ENCODE results near the gene HDAC10. TPM values are rescaled to one million over a fixed set of nuclear protein-coding genes. Genes with fewer than 3 reads are reported as not detected.

The HDAC10 gene
- total RNA-seq, 4 donors from 2014 or later: 36.4 to 60.7 (median 45.7) TPM

- no peak for DNase-seq (ENCODE audit: low spot score in 2 of 2)
- 95 to 96% methylated on average over 16 of the region's 16 CpGs for WGBS, 2 donors
Observed at GRCh38 chr22:50229370-50229769, 21.7 kb downstream of the HDAC10 start.

DNA sequence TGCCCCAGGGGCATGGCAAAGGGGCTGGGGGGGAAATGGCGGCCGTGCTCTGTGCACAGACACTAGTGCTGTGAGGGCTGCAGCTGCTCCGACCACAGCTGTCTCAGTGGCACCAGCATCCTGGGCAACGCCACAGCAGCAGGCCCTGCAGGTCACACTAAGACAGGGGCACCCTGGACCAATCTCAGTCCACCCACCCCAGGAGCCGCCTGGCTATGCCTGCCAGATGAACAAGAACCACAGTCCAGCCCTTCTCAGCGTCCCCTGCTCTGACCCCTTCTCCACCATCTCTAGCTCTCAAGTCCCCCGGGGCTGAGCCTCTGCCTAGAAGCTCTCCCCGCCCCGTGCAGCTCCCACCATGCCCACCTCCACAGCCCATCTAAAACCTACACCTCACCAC is 22.7 kb downstream of the HDAC10 start:
- 88 to 92% methylated on average over 5 to 9 of the region's 9 CpGs for WGBS, 2 donors
- no peak overlapping the region for H3K4me3 ChIP-seq (ENCODE audit: low read depth, poor library complexity, severe bottlenecking)
- TF ChIP-seq POLR2A (IDR thresholded peaks at IDR 0.05) (no peak), CTCF (IDR thresholded peaks at IDR 0.05) (no peak)
- DNase-seq (ENCODE audit: low spot score in 2 of 2): no peak
- intact Hi-C loops (cut with DNase I; ENCODE audit: low total_unique reads): no loop called here

More at GRCh38 chr22:50229370-50229769, 21.7 kb downstream of the HDAC10 start:
- TF ChIP-seq POLR2A (IDR thresholded peaks at IDR 0.05) (no peak), CTCF (IDR thresholded peaks at IDR 0.05) (no peak)
- no peak overlapping the region for H3K4me3 ChIP-seq (ENCODE audit: low read depth, poor library complexity, severe bottlenecking)
- intact Hi-C loops (cut with DNase I; ENCODE audit: low total_unique reads): no loop called here

DNA sequence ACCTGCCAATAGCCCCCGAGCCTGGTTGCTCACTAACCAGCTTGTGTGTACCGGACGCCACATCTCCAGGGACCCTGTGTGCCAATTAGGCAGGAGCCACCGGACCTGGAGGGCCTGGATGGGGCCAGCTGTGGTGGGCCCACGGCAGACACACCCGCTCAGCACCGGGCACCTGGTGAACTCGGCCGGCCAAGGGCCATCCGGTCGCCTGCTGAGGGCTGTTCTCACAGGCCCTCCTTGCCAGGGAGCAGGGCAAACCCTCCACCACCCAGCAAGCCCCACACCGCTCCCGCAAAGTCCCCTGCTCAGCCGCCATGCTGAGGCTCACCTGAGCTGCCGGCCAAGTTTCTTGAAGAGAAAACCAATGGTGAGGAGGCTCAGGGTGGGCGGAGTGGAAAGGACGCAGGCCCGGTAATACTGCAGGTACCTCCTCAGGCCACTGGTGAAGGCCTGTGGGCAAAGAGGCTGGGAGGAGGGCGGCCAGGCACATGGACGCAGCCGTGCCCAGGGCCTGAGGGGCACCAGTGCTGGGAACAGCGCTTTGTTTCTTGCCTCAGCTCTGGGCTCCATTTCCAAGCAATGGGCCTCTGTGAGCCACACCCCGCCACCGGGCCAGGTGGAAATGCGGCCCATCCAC is 23.4 kb downstream of the HDAC10 start:
- intact Hi-C loops (cut with DNase I; ENCODE audit: low total_unique reads): no loop called here
- TF ChIP-seq POLR2A (IDR thresholded peaks at IDR 0.05): no peak
- no peak for TF ChIP-seq CTCF (IDR thresholded peaks at IDR 0.05)
- no peak for DNase-seq (ENCODE audit: low spot score in 2 of 2)
- H3K4me3 ChIP-seq (ENCODE audit: low read depth, poor library complexity, severe bottlenecking): no peak overlapping the region
- WGBS, 2 donors: 93 to 95% methylated on average over 21 to 25 of the region's 25 CpGs

DNA sequence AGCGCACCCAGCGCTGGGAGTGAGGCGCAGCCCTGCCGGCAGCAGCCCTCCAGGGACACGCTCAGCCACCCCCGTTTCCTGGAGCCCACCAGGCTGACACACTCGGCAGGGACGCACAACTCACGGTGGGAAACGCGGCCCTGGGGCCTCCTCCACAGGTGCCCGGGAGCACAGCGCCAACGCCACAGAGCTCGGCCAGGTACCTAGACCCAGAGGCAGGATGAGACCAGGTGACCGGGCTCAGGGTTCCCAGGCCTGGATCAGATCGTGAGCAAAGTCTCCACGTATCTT is 24.2 kb downstream of the HDAC10 start:
- no peak overlapping the region for H3K4me3 ChIP-seq (ENCODE audit: low read depth, poor library complexity, severe bottlenecking)
- intact Hi-C loops (cut with DNase I; ENCODE audit: low total_unique reads): no loop called here
- WGBS, 2 donors: 96% methylated on average over 4 to 17 of the region's 18 CpGs
- no peak for DNase-seq (ENCODE audit: low spot score in 2 of 2)
- TF ChIP-seq CTCF (IDR thresholded peaks at IDR 0.05): no peak
- TF ChIP-seq POLR2A (IDR thresholded peaks at IDR 0.05): no peak

- 91% methylated on average over 28 to 31 of the region's 31 CpGs for WGBS, 2 donors
- intact Hi-C loops (cut with DNase I; ENCODE audit: low total_unique reads): no loop called here
- no peak overlapping the region for H3K4me3 ChIP-seq (ENCODE audit: low read depth, poor library complexity, severe bottlenecking)
- TF ChIP-seq POLR2A (IDR thresholded peaks at IDR 0.05) (no peak), CTCF (IDR thresholded peaks at IDR 0.05) (no peak)
- DNase-seq (ENCODE audit: low spot score in 2 of 2): no peak
Observed at GRCh38 chr22:50226063-50226874, 24.8 kb downstream of the HDAC10 start.
